GM20000 (cell line): ENCODE data around the gene GIT2.
"Not testable (repeated sequence)": the region's sequence is repeated elsewhere in the genome, so short reads cannot be mapped to it uniquely, and the experiment has no call there.

Source experiments
- DNase-seq: peaks from one replicate; pipeline ENCODE4 v3.0.0; 2012; ENCODE audit warnings: low spot score
- CTCF ChIP-seq: IDR thresholded peaks from 2 replicates; pipeline ENCODE4 v1.5.1; 2012; ENCODE audit warnings: mild to moderate bottlenecking, control low read depth; ENCODE audit errors: extremely low read depth, missing control alignments

GIT2 gene

DNA sequence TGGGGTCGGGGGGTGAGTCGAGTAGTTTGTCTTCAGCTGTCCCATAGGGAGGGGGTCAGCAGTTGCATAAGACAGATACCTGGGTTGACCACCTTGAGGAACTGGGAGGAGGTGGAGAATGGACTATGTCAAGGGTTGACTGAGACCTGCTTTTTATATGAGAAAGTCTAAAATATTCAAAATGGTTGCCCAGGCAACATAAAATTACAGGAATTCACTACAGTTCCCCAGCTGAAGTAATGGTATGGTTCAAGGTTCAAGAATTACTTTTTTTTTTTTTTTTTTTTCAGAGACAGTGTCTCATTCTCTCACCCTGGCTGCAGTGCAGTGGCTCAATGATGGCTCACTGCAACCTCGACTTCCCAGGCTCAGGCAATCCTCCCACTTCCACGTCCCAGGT, 101.2 kb downstream of the GIT2 start:
- TF ChIP-seq CTCF = no peak
- DNase-seq = no peak

DNA sequence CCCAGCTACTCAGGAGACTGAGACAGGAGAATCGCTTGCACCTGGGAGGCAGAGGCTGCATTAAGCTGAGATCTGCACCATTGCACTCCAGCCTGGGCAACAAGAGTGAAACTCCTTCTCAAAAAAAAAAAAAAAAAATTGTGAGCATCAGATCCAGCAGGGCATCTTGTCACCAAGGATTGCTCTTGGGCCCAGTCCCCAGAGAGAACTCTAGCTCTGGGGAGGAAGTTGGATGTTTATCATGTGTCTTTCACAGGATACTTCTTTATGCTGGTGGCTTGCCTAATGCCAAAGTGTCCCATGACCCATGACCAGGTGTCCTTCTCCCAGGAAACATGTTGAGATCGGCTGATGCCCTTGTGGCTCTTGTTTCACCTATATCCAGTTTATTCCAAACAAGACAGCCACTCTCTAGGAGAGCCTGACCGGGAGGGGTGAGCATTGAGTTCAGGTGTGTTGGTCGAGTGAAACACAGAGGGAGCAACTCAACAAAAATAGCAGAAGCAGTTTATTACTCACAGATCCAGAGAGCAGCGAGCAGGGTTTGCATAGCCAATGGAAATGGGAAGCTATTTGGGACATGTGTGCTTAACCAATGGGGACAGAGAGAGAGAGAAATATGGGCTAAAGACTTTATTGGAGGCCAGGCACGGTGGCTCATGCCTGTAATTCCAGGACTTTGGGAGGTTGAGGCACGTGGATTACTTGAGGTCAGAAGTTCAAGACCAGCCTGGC, 102.7 kb downstream of the GIT2 start:
- no peak for DNase-seq
- no peak for TF ChIP-seq CTCF

GRCh38 chr12:109892748-109893147, 103.4 kb downstream of the GIT2 start:
- no peak for TF ChIP-seq CTCF
- DNase-seq = peak; percentile 54

DNA sequence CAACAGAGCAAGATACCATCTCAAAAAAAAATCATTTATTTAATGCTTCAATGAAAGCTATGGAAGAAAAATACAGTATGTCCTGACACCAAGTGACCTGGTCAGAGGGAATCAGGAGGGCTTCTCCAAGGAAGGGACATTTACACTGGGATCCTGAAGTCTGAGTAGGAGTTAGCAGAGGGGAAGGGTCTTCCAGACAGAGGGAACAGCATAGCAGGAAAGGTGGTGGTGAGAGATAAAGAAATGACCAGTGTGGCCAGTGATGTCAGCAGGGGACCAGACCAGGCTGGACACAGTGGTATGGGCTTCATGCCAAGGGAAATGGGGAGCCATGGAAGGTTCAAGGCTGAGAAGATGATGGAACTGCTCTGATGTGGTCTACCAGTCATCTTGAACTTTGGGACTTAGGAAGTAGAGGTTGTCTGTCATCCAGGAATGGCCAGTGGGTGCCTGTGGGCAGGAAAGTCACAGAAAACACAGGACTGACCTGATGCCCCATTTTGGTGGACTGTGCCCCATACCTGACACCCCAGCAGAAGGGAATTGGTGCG, 103.9 kb downstream of the GIT2 start:
- no peak for DNase-seq
- TF ChIP-seq CTCF = no peak

DNA sequence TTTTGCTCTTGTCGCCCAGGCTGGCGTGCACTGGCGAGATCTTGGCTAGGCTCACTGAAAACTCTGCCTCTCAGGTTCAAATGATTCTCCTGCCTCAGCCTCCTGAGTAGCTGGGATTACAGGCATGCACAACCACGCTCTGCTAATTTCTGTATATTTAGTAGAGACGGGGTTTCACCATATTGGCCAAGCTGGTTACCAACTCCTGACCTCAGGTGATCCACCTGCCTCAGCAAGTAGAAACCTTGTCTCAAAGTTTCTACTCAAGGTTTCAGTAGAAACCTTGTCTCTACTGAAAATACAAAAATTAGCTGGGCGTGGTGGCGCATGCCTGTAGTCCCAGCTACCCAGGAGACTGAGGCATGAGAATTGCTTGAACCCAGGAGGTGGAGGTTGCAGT, 104.4 kb downstream of the GIT2 start:
- DNase-seq = not testable (repeated sequence)

DNA sequence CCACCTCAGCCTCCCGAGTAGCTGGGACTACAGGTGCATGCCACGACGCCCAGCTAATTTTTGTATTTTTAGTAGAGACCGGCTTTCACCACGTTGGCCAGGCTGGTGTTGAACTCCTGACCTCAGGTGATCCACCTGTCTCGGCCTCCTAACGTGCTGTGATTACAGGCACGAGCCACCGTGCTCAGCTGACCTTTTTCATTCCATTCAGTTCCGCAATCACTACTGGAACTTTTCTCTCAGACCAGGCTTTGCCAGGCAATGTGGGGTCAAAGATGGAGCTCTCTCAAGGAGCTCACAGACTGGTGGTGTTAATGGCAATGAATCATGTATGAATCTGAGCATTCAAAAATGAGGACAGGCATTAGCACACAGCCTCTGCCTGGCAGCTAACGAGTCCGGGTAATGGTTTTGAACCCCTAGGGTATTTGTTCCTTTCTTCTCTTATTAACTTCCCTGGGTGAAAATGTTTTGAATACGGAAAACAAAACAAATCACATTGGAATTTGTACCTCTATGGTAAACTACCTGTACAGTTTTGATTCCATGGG, 105.5 kb downstream of the GIT2 start:
- TF ChIP-seq CTCF = no peak
- no peak for DNase-seq

GRCh38 chr12:109888179-109889020, 107.8 kb downstream of the GIT2 start:
- no peak for DNase-seq
- no peak for TF ChIP-seq CTCF
